ENCODE results near the gene TRIM8.

TRIM8 gene

GRCh38 chr10:102644066-102644645 lies at the start of gene TRIM8:
Gene TRIM8, plus strand, starts transcription at chr10:102644479. Its CDS starts 139 bp downstream, at chr10:102644618.
- DNase-seq (ENCODE audit: insufficient read length, low spot score) = no peak
- FAIRE-seq = no peak

- DNase-seq (ENCODE audit: insufficient read length, low spot score) = no peak
- FAIRE-seq = no peak
Measured at GRCh38 chr10:102595293-102595692, 49.0 kb upstream of the TRIM8 start.

- FAIRE-seq (no peak), DNase-seq (ENCODE audit: insufficient read length, low spot score) (no peak)
Measured at GRCh38 chr10:102595897-102596296, 48.4 kb upstream of the TRIM8 start.

- FAIRE-seq = no peak
- DNase-seq (ENCODE audit: insufficient read length, low spot score) = peak; percentile 78
Measured at GRCh38 chr10:102596506-102596971, 47.7 kb upstream of the TRIM8 start.

- FAIRE-seq (no peak), DNase-seq (ENCODE audit: insufficient read length, low spot score) (no peak)
Measured at GRCh38 chr10:102597131-102597991, 46.9 kb upstream of the TRIM8 start.

- no peak for DNase-seq (ENCODE audit: insufficient read length, low spot score)
- no peak for FAIRE-seq
Measured at GRCh38 chr10:102598243-102598642, 46.0 kb upstream of the TRIM8 start.

GRCh38 chr10:102599565-102600327 lies 44.5 kb upstream of the TRIM8 start:
- DNase-seq (ENCODE audit: insufficient read length, low spot score) (no peak), FAIRE-seq (no peak)

- FAIRE-seq (no peak), DNase-seq (ENCODE audit: insufficient read length, low spot score) (no peak)
Measured at GRCh38 chr10:102600816-102601215, 43.5 kb upstream of the TRIM8 start.

GRCh38 chr10:102601639-102602038 lies 42.6 kb upstream of the TRIM8 start:
- DNase-seq (ENCODE audit: insufficient read length, low spot score) (no peak), FAIRE-seq (no peak)

- FAIRE-seq (no peak), DNase-seq (ENCODE audit: insufficient read length, low spot score) (no peak)
Measured at GRCh38 chr10:102602272-102603045, 41.8 kb upstream of the TRIM8 start.

GRCh38 chr10:102603946-102604345 lies 40.3 kb upstream of the TRIM8 start:
- FAIRE-seq (no peak), DNase-seq (ENCODE audit: insufficient read length, low spot score) (no peak)

- no peak for FAIRE-seq
- DNase-seq (ENCODE audit: insufficient read length, low spot score) = peak; percentile 87
Measured at GRCh38 chr10:102604439-102604841, 39.8 kb upstream of the TRIM8 start.

- no peak for FAIRE-seq
- no peak for DNase-seq (ENCODE audit: insufficient read length, low spot score)
Measured at GRCh38 chr10:102605712-102606111, 38.6 kb upstream of the TRIM8 start.

GRCh38 chr10:102608487-102608886 lies 35.8 kb upstream of the TRIM8 start:
- FAIRE-seq = no peak
- no peak for DNase-seq (ENCODE audit: insufficient read length, low spot score)

GRCh38 chr10:102610441-102610887 lies 33.8 kb upstream of the TRIM8 start:
- FAIRE-seq = peak; percentile 28
- no peak for DNase-seq (ENCODE audit: insufficient read length, low spot score)

- no peak for FAIRE-seq
Measured at GRCh38 chr10:102611514-102612087, 32.7 kb upstream of the TRIM8 start.

GRCh38 chr10:102612964-102613275 lies 31.4 kb upstream of the TRIM8 start:
- FAIRE-seq = no peak
- DNase-seq (ENCODE audit: insufficient read length, low spot score) = no peak

More at GRCh38 chr10:102611514-102612087, 32.7 kb upstream of the TRIM8 start:
- no peak for DNase-seq (ENCODE audit: insufficient read length, low spot score)

- FAIRE-seq (no peak), DNase-seq (ENCODE audit: insufficient read length, low spot score) (no peak)
Measured at GRCh38 chr10:102613286-102613685, 31.0 kb upstream of the TRIM8 start.

GRCh38 chr10:102613785-102614184 lies 30.5 kb upstream of the TRIM8 start:
- DNase-seq (ENCODE audit: insufficient read length, low spot score) (no peak), FAIRE-seq (no peak)

GRCh38 chr10:102614888-102615287 lies 29.4 kb upstream of the TRIM8 start:
- FAIRE-seq = no peak
- DNase-seq (ENCODE audit: insufficient read length, low spot score) = no peak

All from HTR-8/SVneo (cell line).